AG08396 (cell line): ENCODE results near the gene EID2.

Source experiments
- DNase-seq: peaks from one replicate; pipeline ENCODE4 v3.0.0; 2012; ENCODE audit warnings: low spot score, mixed read lengths

EID2 gene, protein sequence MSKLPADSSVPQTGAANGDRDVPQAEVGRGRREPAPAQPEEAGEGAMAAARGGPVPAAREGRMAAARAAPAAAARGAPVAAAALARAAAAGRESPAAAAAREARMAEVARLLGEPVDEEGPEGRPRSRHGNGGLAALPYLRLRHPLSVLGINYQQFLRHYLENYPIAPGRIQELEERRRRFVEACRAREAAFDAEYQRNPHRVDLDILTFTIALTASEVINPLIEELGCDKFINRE

DNA sequence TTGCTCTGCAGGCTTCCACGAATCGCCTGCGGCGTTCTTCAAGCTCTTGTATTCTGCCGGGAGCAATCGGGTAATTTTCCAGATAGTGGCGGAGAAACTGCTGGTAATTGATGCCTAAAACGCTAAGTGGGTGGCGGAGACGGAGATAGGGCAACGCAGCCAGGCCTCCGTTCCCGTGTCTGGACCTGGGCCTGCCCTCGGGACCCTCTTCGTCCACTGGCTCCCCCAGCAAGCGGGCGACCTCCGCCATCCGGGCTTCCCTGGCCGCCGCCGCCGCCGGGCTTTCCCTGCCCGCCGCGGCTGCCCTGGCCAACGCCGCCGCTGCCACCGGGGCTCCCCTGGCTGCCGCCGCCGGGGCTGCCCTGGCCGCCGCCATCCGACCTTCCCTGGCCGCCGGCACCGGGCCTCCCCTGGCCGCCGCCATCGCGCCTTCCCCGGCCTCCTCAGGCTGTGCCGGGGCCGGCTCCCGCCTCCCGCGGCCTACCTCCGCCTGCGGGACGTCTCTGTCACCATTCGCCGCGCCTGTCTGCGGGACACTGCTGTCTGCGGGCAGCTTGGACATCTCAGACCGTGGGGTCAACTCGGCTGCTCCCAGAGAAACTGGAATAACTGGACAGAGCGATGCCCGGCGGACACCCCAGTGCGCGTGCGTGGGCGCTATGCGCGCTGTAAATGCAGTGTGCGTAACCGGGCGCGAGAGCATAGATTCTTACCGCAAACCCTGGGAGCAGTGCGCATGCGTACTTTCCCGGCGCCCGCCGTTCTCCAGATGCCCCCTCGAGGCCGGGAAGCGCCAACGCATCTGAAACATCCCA is at the start of gene EID2:
EID2 (minus strand) TSS at position 644 of the 815 bp plus-strand sequence; CDS start at position 562, 82 bp downstream.
- peak; percentile 99 for DNase-seq

DNA sequence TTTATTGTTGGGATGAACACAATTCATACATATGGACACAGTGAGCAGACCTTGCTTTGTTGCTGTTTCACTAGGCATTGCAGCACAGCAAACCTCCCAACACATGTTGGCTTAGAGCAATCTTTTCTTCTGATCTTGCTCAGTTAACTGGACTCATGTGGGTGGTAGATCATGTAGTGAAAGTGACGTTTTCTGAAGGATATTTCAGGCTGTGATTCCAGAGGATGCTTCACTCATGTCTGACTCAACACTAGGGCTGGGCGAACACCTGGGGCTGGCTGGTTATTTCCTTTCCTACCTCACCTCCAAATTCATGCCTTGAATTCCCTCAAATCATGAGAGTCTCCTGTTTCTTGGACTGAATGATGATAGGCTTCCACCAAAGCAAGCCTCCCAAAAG is 48.1 kb upstream of the EID2 start:
- no peak for DNase-seq

DNA sequence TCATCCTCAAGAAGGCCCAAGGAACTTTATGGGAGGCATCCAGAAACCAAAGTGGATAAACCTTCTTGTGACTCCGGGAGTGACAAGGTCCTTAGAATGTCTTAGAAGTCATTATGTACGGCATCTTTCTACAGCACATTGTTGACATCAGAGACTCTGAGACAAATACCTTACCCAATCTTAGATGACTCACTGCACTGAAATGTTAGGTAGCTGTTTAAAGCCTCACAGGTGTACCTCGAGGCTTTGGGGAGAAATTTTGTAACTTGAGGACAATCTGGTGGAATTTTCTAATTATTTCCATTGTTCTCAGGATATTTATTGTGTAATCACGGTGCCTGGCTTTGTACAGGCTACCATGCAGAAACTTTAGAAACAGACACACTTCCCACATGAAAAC is 47.5 kb upstream of the EID2 start:
- DNase-seq = no peak

DNA sequence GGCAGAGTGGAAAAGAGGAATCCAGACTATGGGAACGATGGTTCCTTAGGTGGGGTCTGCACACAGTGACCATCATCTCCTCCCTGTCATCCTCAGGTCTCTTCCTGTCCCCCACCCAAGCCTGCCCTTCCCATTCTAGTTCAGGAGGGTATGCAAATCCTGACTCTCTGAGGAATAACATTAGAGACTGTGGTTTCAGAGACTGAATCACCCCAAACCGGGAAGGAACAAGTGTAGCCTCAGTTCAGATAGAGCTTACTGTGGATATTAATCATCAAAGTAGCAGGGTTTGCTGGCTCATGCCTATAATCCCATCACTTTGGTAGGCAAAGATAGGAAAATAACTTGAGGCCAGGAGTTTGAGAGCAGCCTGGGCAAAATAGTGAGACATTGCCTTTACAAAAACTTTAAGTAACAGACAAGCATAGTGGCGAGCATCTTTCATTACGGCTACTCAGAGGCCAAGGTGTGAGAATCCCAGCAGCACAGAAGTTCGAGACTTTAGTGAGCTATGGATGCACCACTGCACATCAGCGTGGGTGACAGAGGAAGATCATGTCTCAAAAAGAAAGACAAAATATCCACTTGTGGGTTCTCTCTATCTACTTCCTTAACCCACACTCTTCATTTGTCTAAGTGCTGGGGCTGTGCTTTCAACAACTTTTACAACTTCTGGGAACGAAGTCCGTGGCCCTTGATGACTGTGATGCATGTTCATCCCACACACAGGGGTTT is 43.1 kb upstream of the EID2 start:
- DNase-seq = no peak

DNA sequence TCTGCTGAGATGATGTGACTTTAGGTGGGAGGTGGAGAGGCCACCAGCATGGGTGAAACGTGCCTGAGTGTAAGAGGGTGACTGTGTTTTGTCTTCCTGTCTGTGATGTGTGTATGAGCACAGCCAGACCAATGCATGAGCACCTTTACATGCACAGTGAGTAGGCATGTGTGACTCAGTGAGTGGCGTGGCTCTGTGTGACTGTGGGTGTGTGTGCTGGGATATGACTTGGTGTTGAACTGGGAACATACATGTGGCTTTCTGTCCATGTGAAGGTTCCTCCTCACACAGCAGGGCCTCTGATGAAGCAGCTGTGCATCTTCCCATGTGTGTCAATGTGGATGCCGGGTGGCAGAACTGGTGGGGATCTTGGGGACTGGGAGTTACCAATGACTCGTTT is 42.5 kb upstream of the EID2 start:
- DNase-seq = no peak

DNA sequence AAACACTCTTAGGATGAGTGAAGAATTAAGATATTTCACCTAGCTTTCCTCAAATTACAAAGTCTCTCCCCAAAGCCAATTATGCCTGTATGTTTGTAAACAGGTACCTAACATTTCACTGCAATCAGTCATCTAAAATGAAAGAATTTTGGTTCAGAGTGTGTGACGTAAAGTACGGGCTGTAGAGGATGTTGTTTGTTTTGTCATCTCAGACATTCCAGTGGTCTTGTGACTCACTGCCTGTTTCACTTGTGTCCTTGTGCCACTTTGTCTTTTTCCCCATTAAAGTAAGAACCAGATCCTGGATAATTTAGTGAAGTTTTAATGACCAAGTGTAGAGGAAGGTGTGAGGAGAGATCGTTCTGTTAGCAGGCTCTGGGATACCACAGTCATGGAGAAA is 28.6 kb upstream of the EID2 start:
- DNase-seq = peak; percentile 11

DNA sequence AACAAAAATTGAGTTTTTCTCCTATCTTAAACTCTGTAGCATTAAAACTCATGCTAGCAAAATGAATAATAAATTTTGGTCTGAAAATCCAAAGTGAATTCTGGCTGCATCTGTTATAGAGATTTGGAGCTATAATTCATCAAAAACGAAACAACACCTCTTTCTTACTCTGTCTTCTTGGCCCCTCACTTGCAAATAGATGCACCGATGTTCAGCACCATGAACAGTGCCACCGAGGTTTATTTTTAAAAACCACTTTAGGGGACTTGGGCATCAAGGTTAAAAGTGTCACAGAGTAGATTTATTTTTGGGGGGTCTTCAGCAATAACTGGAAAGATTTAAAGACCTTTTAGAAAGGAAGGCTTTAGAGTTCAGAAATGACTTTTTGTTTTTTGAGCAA is 26.1 kb upstream of the EID2 start:
- DNase-seq = no peak

DNA sequence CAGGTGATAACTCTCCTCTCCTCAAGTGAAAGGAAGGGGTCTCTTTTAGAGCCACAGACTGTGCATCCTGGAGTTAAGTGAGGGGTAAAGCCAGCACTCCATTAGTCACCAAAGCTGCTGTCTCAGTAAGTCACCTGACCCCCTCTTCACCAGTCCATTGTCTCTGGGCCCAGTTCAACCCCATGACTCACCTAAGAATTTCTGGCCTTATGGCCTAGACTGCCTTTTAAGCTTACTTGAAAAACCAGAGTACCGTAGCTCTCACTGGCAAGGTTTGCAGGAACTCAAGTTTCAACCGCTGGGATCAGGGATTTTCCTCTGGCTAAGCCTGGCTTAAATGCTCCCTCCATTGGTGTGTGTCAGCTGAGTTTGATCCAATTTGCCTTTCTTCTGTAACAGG is 23.4 kb upstream of the EID2 start:
- no peak for DNase-seq

DNA sequence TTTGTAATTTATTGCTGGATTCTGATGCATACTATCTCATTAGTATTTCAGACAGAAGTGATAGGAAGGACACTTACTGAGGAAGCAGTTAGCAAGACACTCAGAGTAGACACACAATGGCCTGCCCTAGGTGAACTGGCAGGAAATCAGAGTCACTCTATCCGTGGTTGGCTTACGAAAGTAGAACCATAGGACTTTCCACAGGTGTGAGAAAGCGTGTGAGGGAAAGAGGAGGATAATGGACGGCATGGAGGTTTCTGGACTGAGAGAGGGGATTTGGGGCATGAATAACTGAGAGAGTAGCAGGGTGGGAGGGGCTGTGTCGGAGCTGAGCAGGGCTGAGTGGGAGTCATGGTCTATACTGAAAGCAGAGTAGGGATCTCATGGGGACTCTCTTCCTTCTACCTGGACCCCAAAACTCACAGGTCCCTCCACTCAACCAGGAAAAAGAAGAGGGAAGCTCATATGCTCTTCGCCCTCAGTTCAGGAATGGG is 18.7 kb upstream of the EID2 start:
- no peak for DNase-seq

DNA sequence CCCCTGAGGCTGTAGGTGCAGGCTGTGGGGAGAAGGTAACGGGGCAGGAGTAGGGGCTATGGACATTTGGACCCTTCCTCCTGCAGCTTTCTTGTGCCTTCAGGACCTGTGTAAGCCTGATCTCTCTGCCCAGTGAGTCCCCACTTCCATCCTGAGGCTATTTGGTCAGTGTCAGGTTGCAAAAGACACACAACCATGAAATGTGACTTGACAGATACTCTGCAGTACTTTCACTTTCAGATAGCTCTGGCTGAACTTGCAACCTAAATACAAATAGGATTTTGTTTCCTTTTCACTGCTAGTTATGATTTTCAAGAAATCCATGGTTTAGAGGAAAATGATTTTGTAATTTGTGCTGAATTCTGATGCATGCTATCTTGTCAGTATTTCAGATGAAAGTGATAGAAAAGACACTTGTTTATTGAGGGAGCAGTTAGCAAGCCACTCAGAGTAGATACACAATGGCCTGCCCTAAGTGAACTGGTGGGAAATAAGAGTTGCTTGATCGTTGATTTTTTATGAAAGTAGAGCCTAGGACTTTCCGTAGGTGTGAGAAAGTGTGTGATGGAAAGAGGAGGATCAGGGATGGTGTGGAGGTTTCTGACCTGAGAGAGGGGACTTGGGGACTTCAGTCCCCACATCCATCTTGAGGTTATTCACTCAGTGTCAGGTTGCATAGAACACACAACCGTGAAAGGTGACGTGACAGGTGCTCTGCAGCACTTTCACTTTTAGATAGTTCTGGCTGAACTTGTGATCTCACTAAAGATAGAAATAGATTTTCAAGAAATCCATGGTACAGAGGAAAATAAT is 18.1 kb upstream of the EID2 start:
- DNase-seq = no peak

DNA sequence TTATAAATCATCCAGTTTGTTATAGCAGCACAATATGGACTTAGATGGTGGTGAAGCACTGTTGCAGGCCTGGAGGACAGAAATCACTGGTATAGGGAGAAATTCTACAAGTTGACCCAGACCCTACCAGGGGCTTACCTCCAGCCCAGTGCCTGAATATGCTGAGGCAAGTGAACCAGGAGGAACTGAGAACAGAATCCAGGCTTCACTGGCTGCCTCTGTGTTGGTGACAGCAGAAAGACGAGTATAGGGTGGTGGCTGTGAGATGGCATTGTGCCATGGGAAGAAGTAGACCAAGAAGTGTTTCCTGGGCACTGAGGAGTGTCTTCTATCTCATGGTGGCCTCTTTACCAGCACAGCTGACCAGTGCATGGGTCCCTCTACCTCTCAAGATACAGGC is 15.9 kb upstream of the EID2 start:
- no peak for DNase-seq

DNA sequence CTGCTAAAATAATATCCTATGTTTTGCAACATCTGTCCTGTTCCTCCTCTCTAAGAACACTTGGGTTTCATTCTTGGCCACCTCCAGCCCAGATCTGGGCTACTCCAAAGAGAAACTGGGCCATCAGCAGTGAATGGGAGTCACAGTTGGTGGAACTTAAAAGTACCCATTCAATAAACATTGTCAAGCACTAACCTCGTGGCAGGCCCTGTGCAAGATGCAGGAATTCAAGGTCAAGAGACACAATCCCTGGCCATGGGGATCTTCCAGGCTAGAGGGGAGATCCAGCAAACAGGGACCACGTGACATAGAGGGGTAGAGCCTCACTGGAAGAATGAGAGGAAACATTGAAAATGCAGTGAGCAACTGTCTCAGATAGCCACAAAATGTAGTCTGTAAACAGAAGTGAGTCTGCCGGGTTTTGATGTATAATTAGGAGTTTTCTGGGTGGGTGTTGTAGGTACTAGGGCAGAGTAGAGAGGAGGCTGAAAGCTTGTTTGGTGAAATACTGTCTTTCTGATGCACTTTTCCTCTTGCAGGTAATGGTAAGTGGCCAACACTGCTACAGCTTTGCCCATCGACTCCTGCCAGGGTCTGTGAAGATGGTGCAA is 14.8 kb upstream of the EID2 start:
- DNase-seq = no peak

DNA sequence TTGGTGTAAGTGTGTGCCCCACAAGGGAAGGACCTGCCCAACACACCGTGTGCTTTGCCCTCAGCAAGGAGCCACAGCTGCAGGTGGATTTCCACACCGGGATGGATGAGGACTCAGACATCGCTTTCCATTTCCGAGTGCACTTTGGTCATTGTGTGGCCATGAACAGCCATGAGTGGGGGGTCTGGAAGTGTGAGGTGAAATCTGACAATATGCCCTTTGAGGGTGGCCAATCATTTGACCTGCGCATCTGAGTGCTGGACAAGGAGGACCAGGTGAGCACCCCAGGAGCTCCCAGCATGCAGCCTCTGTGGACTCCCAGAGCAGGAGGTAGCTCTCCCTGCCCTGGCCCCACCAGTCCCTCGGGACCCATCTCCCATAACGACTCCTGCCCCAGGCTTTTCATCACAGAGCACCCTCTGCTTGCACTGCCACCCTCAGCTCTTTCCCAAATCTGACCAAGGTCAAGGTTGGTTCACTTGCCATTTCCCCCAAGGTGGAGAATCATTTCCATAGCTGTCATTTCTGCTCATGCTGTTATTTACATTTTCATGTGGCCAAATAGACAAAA is 13.2 kb upstream of the EID2 start:
- DNase-seq = no peak

DNA sequence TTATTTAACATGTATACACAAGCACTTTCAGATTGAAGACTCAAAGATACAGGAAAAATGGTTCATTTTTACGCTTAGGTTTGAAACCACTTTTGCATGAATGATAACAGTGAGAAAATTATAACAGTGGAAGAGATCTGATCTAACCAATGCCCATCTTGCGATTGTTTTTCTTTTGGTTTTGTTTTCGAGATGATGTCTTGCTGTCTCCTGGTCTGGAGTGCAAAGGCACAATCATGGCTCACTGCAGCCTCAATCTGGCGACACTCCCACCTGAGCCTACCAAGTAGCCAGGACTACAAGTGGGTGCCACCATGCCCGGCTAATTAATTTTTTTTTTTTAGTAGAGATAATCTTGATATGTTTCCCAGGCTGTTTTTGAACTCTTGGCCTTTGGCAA is 10.2 kb upstream of the EID2 start:
- DNase-seq = no peak

DNA sequence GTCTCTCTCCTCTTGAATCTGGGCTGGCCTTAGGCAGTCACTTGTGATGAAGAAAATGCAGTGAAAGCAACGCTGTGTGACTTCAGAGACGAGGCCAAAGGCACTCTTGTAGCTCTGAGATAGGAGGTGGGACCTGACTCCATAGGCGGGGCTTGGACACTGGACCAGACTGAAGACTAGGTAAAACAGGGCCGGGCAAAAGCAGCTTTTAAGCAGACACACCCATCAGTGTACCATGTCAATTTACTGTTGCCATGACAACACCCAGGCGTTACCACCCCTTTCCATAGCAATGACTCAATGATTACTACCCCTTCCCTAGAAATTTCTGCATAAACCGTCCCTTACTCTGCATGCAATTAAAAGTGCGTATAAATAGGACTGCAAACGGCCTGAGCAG is 6.6 kb upstream of the EID2 start:
- no peak for DNase-seq

DNA sequence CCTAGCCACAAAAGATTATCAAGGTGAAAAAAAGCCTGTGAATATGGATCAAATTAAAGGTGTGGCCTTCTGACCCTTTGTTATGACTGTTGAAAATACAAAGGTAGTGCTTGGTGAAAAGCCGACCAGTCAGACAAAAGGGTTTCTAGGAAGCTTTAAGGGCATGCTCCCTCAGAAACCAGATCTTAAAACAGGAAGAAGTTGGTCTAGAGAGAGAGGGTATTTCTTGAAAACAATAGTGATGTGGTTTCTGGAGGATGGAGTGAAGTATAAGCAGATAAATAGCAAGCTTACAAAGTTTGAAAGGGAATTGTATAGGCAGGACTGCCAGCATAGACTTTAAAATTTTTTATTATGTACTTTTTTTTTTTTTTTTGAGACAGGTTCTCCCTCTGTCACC is 5.0 kb upstream of the EID2 start:
- DNase-seq = no peak

DNA sequence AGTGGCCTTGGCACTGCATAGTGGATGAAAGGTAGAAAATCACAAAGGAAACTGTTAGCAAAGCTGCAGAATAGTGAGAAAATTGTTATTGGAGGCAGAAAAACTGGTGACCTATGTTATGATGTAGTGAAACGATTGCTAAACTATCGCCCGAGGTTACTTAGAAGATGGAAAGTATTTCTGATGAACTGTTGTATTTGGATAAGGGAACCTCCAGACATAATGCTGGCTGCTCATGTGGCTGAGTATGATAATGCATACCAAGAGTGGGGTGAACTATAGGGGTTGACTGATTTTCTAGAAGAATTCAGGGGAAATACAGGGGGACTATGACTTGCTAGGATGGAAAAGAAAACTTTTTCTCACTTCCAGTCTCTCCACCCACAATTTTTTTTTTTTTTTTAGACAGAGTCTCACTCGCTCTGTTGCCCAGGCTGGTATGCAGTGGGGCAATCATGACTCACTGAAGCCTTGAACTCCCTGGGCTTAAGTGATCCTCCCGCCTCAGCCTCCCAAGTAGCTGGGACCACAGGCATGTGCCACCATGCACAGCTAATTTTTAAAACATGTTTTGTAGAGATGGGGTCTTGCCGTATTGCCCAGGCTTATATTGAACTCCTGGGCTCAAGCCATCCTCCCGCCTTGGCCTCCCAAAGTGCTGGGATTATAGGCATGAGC is 4.4 kb upstream of the EID2 start:
- DNase-seq = no peak

DNA sequence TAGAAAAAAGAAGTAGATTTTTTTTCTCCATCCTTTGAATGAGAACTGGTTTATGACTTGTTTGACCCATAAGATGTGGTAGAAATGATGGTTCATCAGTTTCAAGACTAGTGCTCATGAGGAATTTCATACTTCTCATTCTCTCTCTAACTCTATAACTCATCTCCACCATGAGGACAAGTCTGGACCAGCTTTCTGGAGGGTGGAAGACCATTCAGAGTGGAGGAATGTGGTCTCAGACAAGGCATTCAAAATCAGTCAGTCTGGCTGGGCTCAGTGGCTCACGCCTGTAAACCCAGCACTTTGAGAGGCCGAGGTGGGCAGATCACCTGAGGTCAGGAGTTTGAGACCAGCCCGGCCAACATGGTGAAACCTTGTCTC is 3.5 kb upstream of the EID2 start:
- no peak for DNase-seq

DNA sequence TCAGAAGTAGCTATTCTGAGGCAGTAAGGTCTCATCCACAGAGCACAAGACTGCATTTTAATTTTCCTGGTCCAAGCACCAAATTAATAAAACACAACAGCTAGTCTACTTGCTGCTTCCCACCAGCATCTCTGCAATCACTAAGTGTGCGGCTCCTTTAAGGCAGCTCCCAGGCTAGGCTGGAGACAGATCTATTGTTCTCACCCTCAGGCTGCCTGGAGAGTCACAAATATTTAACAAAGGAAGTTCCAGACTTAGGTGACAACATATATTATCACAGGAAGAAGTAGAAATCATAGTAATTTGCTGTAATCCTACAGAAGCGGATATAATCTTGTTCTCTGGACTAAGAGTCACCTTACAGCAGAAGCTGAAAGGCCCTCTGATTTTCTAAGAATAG is 2.2 kb upstream of the EID2 start:
- no peak for DNase-seq

DNA sequence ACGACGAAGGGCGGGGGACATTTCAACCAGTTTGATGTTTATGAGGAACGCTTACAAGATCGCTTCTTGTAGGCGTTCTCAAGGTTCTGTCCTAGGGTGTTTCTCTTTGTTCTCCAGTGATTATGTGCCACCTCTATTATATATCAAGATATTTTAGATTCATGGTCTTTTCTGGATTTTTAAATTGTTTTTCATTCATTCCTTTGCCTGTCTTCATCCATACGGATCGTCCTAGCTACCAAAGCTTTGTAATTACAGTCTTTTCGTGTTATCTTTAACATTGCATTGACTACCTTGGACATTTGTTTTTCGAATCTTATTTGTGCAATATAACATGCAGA is 342 bp upstream of the EID2 start:
- DNase-seq = no peak

DNA sequence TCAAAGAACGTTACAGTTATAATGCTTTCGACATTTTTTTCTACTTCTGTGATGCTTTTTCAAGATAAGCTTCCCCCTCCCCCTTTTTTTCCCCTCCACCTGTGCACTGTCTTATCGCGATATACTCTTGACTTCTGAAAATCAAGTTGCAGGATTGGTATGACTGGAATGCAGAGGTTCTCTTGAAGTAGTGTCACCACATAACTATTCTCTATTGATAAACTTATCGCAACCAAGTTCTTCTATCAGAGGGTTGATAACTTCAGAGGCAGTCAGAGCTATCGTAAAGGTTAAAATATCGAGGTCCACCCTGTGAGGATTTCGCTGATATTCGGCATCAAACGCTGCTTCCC is 820 bp downstream of the EID2 start:
- DNase-seq = peak; percentile 69
